Stimulated activated CD4-positive, alpha-beta T cell treated with anti-CD3 and anti-CD28 coated beads, TNF-alpha, amount 100 ng/mL, for 4 hours (primary cell): Measurements from ENCODE around the gene RBMS2.
A peak's percentile ranks its signal among the peaks of the same experiment; 100 is the strongest.

Source experiments
- DNase-seq, 3 experiments: peaks; one replicate each; pipeline ENCODE4 v3.0.0-alpha.2; 2020; ENCODE audit warnings: low read depth in 3 of 3

The RBMS2 gene

DNA sequence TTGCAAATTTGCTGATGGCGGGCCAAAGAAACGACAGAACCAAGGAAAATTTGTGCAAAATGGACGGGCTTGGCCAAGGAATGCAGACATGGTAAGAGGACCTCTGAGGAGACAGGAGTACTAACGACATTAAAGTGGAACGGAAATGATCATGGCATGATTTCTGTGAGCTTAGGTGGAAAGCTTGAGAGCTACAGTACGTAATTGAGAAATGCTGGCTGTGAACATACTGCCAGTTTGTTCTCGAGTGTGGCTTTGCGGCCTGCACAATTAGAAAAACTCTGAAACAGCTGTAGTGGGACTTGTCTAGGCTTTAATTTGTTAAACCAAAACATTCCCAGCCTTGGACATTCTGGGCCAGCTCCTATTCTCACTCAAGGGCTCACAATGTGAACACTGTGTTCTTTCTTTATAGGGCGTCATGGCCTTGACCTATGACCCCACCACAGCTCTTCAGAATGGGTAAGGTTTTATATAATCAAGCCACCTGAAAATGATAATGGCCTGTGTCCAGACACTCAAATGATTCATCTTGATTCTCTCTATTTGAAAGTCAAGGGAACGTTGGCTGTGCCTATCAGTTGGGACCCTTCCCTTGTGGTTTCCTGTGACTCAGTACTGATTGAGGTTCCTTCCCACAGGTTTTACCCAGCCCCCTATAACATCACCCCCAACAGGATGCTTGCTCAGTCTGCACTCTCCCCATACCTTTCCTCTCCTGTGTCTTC lies 60.0 kb downstream of the RBMS2 start:
- DNase-seq: no peak

GRCh38 chr12:56585098-56585497 lies 63.5 kb downstream of the RBMS2 start:
- DNase-seq: no peak

GRCh38 chr12:56589783-56590182 lies 68.2 kb downstream of the RBMS2 start:
- DNase-seq: no peak

DNA sequence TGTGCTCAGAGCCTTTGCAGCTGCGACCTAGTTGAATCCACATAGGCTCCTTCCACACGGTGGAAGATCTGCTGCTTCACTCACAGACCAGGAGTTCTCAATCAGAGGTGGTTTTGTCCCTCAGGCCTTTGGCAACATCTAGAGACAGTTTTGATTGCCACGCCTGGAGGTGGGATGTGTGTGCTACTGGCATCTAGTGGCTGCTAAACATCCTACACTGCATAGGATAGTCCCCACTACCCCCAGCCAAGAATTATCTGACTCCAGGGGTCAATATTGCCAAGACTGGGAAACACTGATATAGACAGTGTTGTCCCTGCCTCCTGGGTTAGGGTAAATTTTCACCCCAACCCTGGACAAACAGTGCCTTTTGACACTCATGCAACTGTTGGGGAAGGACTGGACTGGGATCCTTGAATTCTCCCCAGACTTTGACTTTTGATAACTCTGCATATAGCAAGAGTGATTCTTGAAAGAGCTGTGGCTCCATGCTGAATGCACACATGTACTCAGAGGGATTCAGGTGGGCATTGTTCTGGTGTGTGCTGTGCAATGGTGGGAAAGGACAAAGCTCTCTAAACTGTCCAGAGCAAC lies 68.7 kb downstream of the RBMS2 start:
- DNase-seq: no peak

DNA sequence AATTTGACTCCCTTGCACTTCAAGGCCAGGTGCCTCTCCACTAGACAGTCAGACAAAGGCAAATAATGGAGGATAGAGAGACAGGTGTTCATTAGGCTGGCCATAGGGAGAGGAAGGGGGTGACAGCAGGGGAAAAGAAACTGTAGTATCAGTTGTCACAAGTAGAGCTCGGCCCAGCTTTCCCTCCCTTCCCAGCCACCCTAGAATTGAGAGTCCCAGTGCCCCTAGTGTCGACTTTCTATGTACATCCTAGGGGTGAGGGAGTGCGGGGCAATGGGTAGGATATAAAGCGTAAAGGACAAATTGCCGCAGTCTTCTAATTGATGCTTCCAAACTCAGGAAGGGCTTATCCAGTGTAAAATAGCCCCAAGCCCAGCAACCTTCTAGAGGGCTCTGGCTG lies 69.5 kb downstream of the RBMS2 start:
- no peak for DNase-seq

DNA sequence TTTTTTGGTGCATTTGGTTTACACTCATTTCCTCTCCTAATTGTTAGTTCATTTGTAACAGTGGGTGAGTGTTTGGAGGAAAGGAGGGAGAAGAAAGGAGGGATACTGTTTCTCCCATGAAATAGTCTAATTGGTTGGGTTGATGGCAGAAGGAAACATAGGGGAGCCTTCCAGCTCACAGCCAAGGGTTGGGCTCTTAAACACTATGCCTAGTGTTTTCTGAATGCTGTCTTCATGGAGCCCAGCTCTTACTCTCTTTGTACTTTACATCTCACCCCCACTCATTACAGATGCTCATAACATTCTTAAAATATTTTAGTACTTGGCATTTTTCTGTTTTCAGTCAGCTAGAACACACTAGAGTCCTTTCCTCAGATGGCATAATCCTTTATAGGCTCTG lies 70.3 kb downstream of the RBMS2 start:
- no peak for DNase-seq

DNA sequence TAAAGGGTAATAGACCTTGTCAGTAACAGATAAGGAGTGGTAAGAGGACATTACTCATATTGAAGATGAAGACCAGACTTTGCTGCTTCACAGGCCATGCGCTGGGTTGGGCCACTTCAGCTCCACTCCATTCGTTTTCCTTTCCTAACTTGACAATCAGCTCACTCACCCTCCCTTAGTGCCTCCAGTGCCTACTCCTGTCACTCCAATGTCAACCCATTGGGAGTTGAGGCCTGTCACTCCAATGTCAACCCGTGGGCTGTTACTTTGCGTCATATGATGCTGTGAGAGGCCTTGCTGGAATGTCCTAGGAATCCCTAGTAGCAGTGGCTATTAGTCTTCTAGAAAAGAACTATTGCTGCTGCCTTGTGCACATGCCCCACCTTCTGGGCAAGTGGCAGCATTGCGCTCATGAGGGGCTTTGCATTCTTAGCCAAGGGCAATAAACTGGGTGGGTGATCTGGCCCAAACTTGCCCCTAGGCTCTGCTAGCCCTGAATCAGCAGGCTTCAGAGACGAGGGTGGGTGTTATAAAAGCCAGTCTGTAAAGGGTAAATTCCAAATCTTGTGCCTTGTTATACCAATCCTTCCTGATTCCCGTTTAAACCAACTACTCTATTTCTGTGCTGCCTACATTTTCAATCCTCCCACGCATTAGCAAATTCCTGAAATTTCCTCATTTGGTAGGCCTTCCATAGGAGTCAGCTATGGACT lies 72.4 kb downstream of the RBMS2 start:
- DNase-seq: peak in 2 of 3 experiments; percentile 30 to 31

GRCh38 chr12:56596815-56597214 lies 75.2 kb downstream of the RBMS2 start:
- DNase-seq: no peak

DNA sequence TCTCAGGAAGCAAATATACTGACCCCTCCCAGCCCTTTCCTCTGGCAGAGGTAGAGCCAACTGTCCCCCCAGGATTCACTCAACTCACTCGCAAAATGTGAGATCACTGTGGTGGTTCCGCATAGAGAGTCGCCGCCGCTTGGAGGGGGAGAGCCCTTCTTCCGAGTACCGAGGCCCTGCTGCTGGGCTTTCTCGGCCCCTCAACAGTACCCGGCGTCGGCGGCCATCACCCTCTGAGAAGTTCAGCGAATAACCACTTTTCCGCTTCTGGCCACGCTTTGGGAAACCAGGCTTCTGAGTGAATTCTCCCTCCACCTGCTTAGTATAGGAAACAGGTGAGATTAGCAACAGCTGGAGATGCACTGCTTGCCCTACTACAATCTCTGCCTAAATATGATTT lies 77.4 kb downstream of the RBMS2 start:
- no peak for DNase-seq

DNA sequence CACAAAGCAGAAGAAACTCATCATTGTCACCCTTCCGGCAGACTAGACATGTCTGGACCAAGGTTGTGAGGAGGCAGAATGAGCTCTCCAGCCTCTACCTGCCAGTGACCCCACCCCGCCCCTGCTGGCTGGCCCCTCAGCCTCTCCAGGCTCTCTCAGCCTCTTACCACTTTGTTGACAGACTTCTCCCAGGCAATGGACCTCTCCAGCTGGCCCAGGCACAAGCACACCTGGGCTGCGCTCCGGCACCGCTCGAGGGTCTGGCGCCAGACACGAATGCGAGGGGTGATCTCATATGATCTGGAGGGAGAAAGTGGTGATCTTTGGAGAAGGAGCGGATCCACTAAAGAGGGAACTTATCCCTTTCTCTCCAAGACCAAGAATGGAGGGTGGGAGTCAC lies 78.2 kb downstream of the RBMS2 start:
- DNase-seq: no peak

DNA sequence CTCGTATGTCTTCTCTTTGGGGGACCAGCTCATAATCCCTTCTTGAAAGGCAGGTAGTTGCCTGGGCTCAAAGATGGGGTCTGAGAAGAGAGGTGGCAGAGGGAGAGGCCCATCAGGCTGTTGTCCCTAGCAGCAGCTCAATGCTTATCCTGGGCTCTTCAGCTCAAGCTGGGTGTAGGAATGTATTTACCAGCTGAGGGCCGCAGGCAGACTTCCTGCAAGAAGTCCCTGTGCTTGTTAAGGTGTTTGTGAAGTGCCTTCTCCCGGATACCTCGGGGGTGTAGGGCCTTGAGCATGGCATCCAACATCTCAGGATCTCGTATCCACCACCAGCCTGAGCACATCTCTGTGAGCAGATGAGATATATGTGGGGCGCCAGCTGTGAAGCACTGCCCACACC lies 79.1 kb downstream of the RBMS2 start:
- no peak for DNase-seq

DNA sequence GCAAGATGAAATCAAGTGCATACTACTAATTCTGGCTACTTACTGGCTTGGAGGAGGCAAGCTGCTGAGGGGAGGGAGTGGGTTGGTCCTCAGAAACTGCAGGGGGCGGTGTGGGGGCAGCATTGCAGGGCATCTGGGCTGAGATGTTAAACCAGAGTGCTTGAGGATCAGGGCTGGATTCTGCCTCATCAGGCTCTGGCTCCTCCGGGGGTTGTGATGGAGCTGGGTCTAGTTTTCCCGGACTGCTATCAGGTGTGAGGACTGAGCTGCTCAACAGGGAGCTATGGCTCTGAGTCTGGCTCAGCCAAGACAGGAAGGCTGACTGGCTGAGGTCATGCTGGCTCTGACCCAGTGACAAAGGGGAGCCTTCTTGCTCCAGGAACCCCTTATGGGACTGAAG lies 79.9 kb downstream of the RBMS2 start:
- DNase-seq: peak in 1 of 3 experiments; percentile 5

DNA sequence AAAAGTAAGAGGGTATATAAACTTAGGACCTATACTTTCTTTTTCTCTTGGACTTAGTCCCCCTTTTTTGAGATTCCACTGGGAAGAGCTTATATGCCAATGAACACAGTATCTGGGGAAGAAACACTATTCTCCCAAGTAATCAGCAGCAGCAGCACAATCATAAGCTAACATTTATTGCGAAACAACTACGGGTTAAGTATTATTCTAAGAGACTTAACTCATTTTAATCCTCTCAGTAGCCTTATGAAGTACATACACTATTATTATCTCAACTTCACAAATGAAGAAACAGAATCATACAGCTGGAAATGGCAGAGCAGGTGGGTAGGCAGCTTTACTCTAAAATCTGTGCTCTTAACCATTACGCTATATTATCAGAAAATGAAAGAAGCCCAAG lies 80.6 kb downstream of the RBMS2 start:
- no peak for DNase-seq

- DNase-seq: no peak
Measured at GRCh38 chr12:56604355-56604754, 82.7 kb downstream of the RBMS2 start.

DNA sequence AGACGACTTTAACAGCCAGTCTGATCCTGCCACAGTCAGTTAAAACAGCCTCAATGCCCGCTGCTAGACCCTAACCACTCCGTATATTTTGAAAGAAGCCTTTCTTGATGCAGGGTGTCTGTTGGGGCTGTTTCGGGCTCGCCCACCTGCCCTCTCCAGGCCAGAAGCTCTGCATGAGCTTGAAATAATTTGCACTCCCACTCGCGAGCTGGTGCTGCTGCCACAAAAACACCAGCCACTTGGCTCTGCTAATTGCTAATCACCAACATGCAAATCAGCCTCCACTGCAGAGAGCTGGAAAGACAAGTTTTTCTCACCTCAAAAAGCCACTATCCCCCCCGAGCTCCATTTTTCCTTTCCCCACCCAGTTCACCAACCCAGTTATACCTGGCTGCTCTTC lies 93.0 kb downstream of the RBMS2 start:
- DNase-seq: no peak

DNA sequence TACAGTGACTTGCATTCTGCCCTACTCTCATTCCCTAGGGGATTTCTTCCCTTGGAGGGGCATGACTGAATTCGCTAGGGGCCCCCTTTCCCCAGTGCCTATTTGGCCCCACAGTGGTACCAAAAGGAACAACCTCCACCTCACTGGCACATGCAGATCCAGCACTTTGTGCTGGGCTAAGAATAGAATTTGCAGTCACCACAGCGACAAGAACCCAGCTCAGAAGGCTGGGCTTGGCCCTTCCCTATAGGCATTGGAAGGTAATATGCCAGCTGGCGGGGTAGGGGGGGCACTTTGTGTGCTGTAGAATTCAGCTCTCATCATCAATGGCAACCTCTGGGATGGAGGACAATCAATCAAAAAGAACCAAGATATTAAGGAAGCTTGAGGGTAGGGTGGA lies 94.6 kb downstream of the RBMS2 start:
- no peak for DNase-seq

DNA sequence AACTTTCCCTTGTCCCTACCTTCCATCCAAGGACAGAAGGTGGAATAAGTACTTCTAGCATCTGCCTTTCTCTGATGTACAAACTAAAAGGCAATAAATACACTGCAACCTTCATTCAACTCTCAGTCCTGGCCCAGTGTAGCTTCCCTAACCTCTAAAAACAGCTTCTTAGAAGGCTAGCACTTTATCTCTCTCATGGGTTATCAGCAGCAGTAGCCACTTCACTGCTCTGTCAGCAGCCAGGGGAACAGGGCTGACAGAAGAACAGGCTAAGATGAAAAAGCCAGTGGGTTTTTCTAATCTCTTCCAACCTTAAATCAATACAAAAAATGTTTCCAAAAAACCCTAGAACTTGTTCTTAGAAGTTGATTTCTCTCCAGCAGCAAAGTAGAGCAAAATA lies 95.3 kb downstream of the RBMS2 start:
- DNase-seq: no peak

DNA sequence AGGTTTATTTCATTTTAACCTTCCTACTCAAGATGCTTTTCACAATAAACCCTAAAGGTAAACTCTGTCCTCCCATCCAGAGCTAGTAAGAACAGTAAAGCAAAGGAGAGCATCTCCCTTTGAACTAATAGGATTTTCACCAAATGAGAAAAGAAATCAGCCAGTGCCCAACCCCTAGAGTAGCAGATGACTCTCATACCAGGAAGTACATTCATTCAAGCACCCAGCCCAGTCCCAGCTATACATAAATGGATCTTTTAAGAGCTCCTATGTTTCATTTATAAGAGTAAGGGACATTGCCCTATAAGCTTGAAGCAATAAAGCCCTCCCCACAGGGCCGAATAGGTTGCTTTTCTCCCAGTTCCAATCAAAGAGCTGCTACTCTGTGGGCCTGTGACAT lies 100.9 kb downstream of the RBMS2 start:
- DNase-seq: no peak

DNA sequence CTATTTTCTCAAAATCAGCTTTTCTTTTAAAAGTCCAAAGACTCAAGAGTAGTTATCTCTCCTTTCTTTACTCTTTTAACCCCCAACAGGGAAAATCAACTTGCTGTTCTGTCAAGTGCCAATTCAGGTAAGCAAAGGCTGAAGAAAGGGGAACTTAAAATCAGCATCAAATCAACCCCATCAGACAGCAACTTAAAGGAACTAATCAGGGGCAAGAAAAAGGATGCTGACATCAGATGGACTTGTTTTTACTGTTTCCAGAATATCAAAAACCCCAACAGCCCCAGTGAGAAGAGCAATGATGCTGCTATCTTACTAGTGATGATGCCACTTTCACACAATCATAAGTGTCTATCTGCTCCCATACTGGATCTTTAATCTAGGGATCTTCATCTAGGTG lies 105.1 kb downstream of the RBMS2 start:
- no peak for DNase-seq

- no peak for DNase-seq
Measured at GRCh38 chr12:56628671-56629458, 107.2 kb downstream of the RBMS2 start.

DNA sequence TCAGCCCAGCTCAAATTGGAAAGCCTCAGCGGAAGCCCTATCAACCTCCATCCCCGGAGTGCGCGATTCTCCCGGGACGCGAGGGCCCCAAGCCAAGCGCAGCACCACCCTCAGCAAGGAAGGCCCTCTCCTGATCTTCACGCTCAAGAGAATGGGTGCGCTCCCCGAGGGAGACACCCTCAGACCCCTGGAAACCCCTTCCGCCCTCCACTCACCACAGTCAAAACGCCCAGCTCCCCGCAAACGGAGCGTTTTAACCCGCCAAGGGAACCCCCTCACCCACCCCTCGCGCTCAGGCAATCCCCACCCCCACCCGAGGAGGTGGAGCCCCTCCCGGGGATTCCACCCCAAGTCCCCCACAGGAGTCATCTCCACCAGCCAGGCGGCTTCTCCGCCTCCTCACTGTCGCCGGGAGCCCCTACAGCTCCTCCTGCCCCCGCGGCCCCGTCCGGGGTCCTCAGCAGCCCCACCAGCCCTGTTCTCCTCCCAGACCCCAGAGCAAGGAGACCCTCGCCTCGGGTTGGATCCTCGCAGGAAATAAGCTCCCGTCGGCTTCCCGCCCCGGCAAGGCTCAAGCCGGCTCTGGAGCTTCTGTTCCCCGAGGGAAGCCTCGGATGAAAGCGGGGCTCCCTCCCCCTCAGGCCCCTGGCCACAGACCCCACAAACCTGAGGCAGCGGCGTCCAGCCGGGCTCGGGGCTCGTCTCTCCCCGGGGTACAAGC lies 108.0 kb downstream of the RBMS2 start:
- DNase-seq: peak in 1 of 3 experiments; percentile 24

DNA sequence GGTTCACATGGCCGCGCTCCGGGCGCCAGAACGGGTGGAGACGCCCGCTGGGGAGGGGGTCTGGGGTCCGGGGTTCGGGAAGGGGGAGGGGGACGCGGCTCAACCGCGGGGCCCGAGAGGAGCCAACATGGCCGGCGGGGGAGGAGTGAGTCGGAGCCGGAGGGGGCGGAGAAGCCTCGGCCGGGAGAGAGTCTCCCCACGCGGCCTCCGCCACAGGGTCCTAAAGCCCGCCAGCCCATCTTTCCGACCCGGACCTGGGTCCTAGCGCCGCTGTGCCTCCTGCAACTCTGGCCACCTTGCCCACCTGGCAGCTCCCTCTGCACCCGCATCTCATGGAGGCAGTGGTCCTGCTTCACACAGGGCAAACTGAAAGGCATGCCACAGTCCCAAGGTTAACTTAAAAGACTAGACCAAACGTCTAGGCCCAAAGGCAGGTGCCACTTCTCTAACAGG lies 108.6 kb downstream of the RBMS2 start, which contains the start of gene BAZ2A:
Gene BAZ2A, minus strand, starts transcription at position 147 of the 453 bp plus-strand sequence. CDS start 12,796 bp downstream, outside the sequence.
- DNase-seq: peak; percentile 71 to 75 (median 72)
